ENCODE data around the gene CABP4.

Gene CABP4

GRCh38 chr11:67455054-67455453, at the start of gene CABP4:
TSS of gene CABP4 (plus strand) at chr11:67455354. CDS start at chr11:67455424, 70 bp downstream.
- no peak within 1 kb of the TSS for H3K27ac ChIP-seq
- in situ Hi-C loops (cut with HindIII; ENCODE audit: low pct_ligation_motif_present, low sequenced_read_pairs), result no loop called here
- H3K27me3 ChIP-seq (replicated peaks), result no peaks in the 10 kb centered on the region
- H3K36me3 ChIP-seq (replicated peaks), result no peaks in the 10 kb centered on the region
- DNase-seq, result no peak
- no peak for TF ChIP-seq CTCF (IDR thresholded peaks at IDR 0.05; ENCODE audit: low read depth, low read length, missing control alignments)
- no peak within 1 kb of the TSS for H3K4me3 ChIP-seq (ENCODE audit: low read depth, low read length)

GRCh38 chr11:67405688-67406339, 49.3 kb upstream of the CABP4 start:
- DNase-seq, result no peak
- H3K27me3 ChIP-seq (replicated peaks), result no peaks in the 10 kb centered on the region
- in situ Hi-C loops (cut with HindIII; ENCODE audit: low pct_ligation_motif_present, low sequenced_read_pairs), result no loop called here
- no peak for TF ChIP-seq CTCF (IDR thresholded peaks at IDR 0.05; ENCODE audit: low read depth, low read length, missing control alignments)
- H3K4me3 ChIP-seq (ENCODE audit: low read depth, low read length), result no peak overlapping the region
- no peaks in the 10 kb centered on the region for H3K36me3 ChIP-seq (replicated peaks)
- H3K27ac ChIP-seq, result no peak overlapping the region

GRCh38 chr11:67406420-67406968, 48.7 kb upstream of the CABP4 start:
- no peak for DNase-seq

GRCh38 chr11:67406969-67407687, 48.0 kb upstream of the CABP4 start:
- Histone ChIP-seq H3K36me3 (replicated peaks) (no peaks in the 10 kb centered on the region), H3K27me3 (replicated peaks) (peaks cover 8% of the 10 kb centered on the region), H3K4me3 (ENCODE audit: low read depth, low read length) (no peak overlapping the region), H3K27ac (no peak overlapping the region)
- in situ Hi-C loops (cut with HindIII; ENCODE audit: low pct_ligation_motif_present, low sequenced_read_pairs), result no loop called here
- no peak for TF ChIP-seq CTCF (IDR thresholded peaks at IDR 0.05; ENCODE audit: low read depth, low read length, missing control alignments)
- DNase-seq, result no peak

More at GRCh38 chr11:67406420-67406968, 48.7 kb upstream of the CABP4 start:
- in situ Hi-C loops (cut with HindIII; ENCODE audit: low pct_ligation_motif_present, low sequenced_read_pairs), result no loop called here
- H3K27me3 ChIP-seq (replicated peaks), result peaks cover 3% of the 10 kb centered on the region
- no peak overlapping the region for H3K4me3 ChIP-seq (ENCODE audit: low read depth, low read length)
- H3K36me3 ChIP-seq (replicated peaks), result no peaks in the 10 kb centered on the region
- no peak for TF ChIP-seq CTCF (IDR thresholded peaks at IDR 0.05; ENCODE audit: low read depth, low read length, missing control alignments)
- no peak overlapping the region for H3K27ac ChIP-seq

GRCh38 chr11:67407688-67408163, 47.4 kb upstream of the CABP4 start:
- no peak for TF ChIP-seq CTCF (IDR thresholded peaks at IDR 0.05; ENCODE audit: low read depth, low read length, missing control alignments)
- peaks cover 10% of the 10 kb centered on the region for H3K27me3 ChIP-seq (replicated peaks)
- in situ Hi-C loops (cut with HindIII; ENCODE audit: low pct_ligation_motif_present, low sequenced_read_pairs), result no loop called here
- no peak for DNase-seq
- H3K4me3 ChIP-seq (ENCODE audit: low read depth, low read length), result no peak overlapping the region
- no peak overlapping the region for H3K27ac ChIP-seq
- no peaks in the 10 kb centered on the region for H3K36me3 ChIP-seq (replicated peaks)
